OCI-LY7 (cell line): ENCODE measurements around the gene GAS7.

Source experiments
- CTCF ChIP-seq: fragments of 200-600 bp; sonication (generic); conservative IDR thresholded peaks from 2 replicates; pipeline ENCODE4 v1.5.1; 2014; ENCODE audit warnings: mild to moderate bottlenecking, antibody characterized with exemption, low read length, moderate library complexity, mixed read lengths
- EZH2phosphoT487 ChIP-seq: fragments of 200-600 bp; sonication (generic); IDR thresholded peaks from 2 replicates; pipeline ENCODE4 v1.6.1; 2018; ENCODE audit warnings: low read depth, borderline replicate concordance, mild to moderate bottlenecking, mixed run types, antibody characterized with exemption, low read length, moderate library complexity, mixed read lengths

- TF ChIP-seq CTCF (no peak), EZH2phosphoT487 (no peak)
Measured at GRCh38 chr17:10063730-10064241, 134.6 kb downstream of the GAS7 start.
